Muscle of arm (tissue), 12 donors: ENCODE results near the gene SYT13. TPM values are rescaled to one million over a fixed set of nuclear protein-coding genes. Genes with fewer than 3 reads are reported as not detected.

ENCODE experiments used
- DNase-seq: peaks from one replicate; pipeline ENCODE4 v3.0.0-alpha.2; 2013
- polyA plus RNA-seq, 12 donors: library from polyadenylated mRNA; unstranded; fragments of 120-200 nt; gene quantifications; one replicate each; pipeline ENCODE4 v1.2.1, GENCODE V29; 2013; ENCODE audit not compliant: insufficient read length in 12 of 12

SYT13 gene
- polyA plus RNA-seq, 12 donors: 0.24 to 4.6 (median 0.71) TPM; not detected in 1

DNA sequence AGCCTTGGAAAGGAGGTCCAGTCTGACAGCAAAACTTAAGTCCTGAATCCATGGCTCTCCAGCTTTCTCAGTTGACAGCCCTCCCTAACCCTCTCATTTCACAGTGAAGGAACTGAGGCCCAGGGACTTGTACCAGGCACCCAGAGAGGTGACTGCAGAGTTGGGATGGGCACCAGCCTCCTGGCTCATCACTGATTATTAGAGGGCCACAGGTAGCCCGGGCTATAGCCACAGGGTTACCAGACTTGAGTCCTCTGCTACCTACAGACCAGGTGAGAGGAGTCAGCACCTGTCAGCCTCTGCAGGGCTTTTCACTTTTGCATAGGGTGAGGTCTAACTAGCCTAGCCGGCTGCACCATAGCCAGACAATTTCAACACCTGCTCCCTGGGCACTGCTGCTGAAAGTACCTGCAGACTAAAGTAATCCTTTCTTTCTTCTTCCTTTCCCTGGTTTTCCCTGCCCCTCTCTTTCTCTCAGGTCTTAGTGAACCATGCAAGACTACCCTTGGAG lies 37.6 kb downstream of the SYT13 start:
- no peak for DNase-seq

DNA sequence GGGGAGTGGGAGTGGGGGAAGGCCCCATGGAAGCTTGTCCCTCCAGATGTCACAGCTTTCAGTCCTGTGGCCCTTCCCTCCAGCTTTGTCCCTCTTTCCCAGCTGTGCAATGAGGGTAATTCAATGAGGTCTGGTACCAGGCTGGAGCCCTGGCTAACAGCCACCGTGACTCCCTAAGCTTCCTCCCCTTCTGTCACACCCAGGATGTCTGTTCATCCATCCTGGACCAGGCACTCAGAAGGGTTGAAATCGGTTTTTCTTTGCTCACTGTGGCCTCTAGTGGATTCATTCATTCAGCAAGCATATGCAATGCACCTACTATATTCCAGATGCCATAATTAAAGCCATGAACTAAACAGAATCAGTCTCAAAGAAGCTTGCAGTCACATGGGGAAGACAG lies 38.7 kb downstream of the SYT13 start:
- DNase-seq: no peak

DNA sequence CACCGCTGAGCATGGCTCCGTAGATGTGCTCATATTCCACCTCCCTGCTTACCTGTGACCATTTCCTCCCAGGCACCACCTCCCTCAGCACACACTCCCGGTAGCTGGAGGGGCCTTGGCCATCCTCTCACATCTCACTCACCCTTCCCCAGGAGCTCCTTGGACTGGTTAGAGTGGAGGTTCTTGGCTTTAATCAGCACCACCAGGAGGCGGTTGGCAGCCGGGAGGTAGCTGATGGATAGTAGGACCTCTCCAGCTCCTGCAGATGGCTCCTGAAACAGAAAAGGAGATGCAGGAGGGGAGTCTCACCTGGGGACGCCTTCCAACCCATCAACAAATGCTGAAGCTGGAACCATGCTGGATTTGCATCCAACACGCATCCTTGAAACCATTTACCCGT lies 39.9 kb downstream of the SYT13 start:
- no peak for DNase-seq

- DNase-seq: no peak
These were observed 40.7 kb downstream of the SYT13 start for GRCh38 chr11:45245218-45246045.

GRCh38 chr11:45243967-45244366 lies 42.2 kb downstream of the SYT13 start:
- no peak for DNase-seq

- no peak for DNase-seq
These were observed 46.4 kb downstream of the SYT13 start for GRCh38 chr11:45239733-45240132.

- DNase-seq: peak; percentile 49
These were observed 47.4 kb downstream of the SYT13 start for GRCh38 chr11:45238724-45239123.

DNA sequence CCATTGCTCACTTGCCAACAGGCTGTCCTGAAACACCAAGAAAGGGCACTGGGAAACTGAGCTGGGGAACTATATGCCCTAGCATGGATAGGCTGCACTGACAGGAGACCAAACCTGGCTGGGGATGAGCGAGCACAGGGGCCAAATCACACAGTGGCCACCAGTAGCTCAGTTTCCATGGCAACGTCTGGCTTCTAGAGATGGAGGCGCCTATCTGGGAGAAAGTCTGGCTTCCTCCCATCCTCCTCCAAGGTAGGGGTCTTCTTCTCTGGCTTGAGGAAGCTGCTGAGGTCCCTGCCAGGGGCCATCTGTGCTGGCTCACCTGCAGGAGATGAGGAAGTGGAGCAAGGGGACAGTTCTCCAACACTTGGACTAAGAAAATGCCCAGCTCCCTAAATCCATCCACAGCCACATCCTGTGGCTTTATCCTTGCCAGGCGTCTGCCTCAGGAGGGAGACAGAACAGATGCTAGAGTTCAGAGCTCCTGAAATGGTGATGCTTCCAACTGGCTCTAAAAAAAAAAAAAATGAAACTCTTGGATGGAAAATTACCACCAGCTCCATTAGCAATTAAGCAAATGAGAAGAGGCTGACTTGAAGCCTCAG lies 48.3 kb downstream of the SYT13 start:
- no peak for DNase-seq

GRCh38 chr11:45234306-45235006 lies 51.7 kb downstream of the SYT13 start:
- no peak for DNase-seq

DNA sequence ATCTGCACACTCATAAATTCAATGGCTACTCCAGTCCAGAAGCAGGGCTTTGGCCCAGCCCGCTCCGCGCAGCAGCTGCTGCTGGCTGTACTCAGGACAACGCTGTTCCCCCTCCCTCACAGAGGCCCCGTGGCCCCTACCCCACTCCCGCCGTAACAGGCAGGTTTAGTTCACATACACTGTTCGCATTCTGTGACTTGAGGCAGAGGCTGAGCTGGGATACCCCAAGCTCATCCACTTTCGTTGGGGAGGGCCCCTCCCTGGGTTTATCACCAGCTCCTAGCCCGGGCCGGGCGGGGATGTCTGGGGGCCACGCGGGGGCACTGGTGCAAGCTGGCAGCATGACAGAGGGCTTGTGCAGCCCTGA lies 52.4 kb downstream of the SYT13 start:
- no peak for DNase-seq

GRCh38 chr11:45233121-45233803 lies 52.9 kb downstream of the SYT13 start:
- DNase-seq: peak; percentile 35

DNA sequence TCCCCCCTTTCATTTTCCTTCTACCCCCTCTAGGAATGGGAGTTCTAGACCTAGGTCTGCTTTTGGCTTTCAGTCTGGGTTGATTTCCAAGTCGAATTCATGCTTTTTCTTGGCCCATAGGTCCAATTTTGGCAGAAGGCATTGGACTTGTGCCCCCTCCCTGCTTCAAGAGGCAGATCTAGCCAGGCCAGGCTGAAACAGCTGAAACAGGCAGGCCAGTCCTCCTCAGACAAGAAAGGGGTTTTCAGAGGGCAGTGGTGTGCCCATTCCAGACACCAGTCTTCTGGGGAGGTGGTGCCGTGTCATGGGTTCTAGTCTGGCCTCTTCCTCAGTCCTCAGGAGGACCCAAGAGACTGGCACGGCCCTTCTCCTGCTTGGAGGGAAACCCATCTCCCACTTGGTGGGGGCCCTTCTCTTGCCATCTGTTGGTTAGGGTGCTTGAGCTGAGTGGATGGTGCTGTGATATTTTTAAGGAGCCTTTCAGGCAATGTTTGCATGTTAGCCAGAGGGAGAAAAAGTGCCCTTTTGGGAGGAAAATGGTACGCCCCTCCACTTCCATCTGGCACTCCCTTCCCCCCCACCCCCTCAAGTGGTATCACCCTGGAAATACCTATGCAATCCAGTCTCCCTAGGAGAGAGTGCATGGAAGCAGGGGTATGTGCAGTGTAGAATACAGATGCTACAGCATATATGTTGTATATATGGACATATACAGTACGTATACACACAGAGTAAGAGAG lies 53.6 kb downstream of the SYT13 start:
- no peak for DNase-seq

- DNase-seq: no peak
These were observed 56.6 kb downstream of the SYT13 start for GRCh38 chr11:45229401-45230020.

DNA sequence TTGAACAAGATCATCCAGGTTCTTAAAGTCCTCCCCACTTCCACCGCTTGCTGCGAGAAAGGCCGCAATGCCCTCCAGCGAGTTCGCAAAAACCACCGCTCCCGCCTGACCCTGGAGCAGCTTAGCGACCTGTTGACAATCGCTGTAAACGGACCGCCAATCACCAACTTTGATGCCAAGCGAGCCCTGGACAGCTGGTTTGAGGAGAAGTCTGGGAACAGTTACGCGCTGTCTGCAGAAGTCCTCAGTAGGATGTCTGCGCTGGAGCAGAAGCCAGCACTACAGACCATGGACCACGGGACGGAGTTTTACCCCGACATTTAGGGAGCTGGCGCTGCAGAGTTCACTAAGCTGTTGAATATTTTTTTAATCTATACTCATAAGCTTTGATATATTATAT lies 58.3 kb downstream of the SYT13 start:
- no peak for DNase-seq

DNA sequence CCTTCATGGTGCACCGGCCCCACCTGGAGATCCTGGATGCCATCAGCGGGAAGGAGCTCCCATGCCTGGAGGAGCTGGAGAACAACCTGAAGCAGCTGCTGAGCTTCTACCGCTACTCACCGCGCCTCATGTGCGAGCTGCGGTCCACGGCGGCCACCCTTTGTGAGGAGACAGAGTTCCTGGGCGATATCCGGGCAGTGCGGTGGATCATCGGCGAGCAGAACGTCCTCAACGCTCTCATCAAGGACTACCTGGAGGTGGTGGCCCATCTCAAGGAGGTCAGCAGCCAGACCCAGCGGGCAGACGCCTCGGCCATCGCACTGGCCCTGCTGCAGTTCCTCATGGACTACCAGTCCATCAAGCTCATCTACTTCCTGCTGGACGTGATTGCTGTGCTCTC lies 59.2 kb downstream of the SYT13 start:
- no peak for DNase-seq

DNA sequence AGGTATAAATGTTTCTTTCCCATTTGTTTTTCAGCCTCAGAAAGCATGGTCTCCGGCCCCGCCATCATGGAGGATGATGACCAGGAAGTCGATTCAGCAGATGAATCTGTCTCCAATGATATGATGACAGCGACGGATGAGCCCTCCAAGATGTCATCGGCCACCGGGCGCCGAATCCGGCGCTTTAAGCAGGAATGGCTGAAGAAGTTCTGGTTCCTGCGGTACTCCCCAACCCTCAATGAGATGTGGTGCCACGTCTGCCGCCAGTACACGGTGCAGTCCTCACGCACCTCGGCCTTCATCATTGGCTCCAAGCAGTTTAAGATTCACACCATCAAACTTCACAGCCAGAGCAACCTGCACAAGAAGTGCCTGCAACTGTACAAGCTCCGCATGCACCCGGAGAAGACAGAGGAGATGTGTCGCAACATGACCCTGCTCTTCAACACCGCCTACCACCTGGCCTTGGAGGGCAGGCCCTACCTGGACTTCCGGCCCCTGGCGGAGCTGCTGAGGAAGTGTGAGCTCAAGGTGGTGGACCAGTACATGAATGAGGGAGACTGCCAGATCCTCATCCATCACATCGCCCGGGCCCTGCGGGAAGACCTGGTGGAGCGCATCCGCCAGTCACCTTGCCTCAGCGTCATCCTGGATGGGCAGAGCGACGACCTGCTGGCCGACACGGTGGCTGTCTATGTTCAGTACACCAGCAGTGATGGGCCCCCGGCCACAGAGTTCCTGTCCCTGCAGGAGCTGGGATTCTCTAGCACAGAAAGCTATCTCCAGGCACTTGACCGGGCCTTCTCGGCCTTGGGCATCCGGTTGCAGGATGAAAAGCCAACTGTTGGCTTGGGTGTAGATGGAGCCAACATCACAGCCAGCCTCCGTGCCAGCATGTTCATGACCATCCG lies 59.9 kb downstream of the SYT13 start:
- DNase-seq: no peak

GRCh38 chr11:45225277-45225676 lies 60.9 kb downstream of the SYT13 start:
- no peak for DNase-seq

- DNase-seq: no peak
These were observed 61.4 kb downstream of the SYT13 start for GRCh38 chr11:45224766-45225165.

DNA sequence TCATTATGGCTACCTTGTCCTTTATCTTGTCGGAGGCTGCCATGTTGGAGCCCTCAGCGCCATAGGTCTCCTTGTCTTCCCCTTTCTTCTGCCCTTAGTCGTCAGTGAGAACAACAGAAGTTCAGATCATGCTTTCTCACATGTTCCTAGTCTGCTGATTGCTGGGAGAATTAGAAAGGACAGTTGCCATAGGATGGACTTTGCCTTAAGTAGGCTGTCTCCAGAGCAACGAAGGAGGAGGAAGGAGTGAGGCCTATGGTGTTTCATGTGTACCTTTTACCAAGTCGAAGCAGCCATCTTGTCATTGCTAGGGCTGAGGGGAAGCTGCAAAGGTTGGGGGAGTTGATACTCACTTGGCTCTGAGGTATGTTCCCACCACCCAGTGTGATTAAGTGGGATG lies 62.6 kb downstream of the SYT13 start:
- no peak for DNase-seq

GRCh38 chr11:45219411-45219810 lies 66.7 kb downstream of the SYT13 start:
- DNase-seq: no peak
